HUES64 (cell line): ENCODE data around the gene RELL2.

ENCODE experiments used
- H3K27ac ChIP-seq: 2 replicates; pipeline ENCODE4 v1.7.0; 2013; ENCODE audit warnings: low read depth, low read length, inconsistent platforms
- H3K27me3 ChIP-seq: 2 replicates; pipeline ENCODE4 v1.6.1; 2013; ENCODE audit warnings: mild to moderate bottlenecking, low read length; ENCODE audit not compliant: insufficient read depth
- H3K36me3 ChIP-seq: 2 replicates; pipeline ENCODE4 v1.6.1; 2013; ENCODE audit warnings: mild to moderate bottlenecking, low read length; ENCODE audit not compliant: insufficient read depth
- H3K4me1 ChIP-seq: 2 replicates; pipeline ENCODE4 v1.6.1; 2013; ENCODE audit warnings: mild to moderate bottlenecking, low read length, moderate library complexity; ENCODE audit not compliant: insufficient read depth
- H3K4me3 ChIP-seq: 2 replicates; pipeline ENCODE4 v1.5.1; 2013; ENCODE audit warnings: mild to moderate bottlenecking, low read length, moderate library complexity
- H3K9ac ChIP-seq: 2 replicates; pipeline ENCODE4 v1.6.1; 2013; ENCODE audit warnings: mild to moderate bottlenecking, low read depth, low read length
- H3K9me3 ChIP-seq: 2 replicates; pipeline ENCODE4 v1.6.1; 2013; ENCODE audit warnings: low read depth, low read length; ENCODE audit not compliant: insufficient read depth
- WGBS: fragments of 150-250, 120-280 bp; methylation state at CpG from one replicate; pipeline ENCODE4 v1.1.7; 2013; ENCODE audit warnings: missing lambda C conversion rate; 5-methylcytosine and 5-hydroxymethylcytosine counted together

Gene RELL2

GRCh38 chr5:141665995-141666940, 29.5 kb downstream of the RELL2 start:
- WGBS = 82% methylated on average over 16 of the region's 18 CpGs
- Histone ChIP-seq H3K9ac (no peak overlapping the region), H3K4me1 (no peaks in the 10 kb centered on the region), H3K9me3 (no peaks in the 10 kb centered on the region), H3K4me3 (no peak overlapping the region), H3K27me3 (no peaks in the 10 kb centered on the region), H3K27ac (no peak overlapping the region), H3K36me3 (peaks cover 64% of the 10 kb centered on the region)

GRCh38 chr5:141668601-141669265, 31.9 kb downstream of the RELL2 start:
- 87% methylated on average over 8 of the region's 8 CpGs for WGBS
- Histone ChIP-seq H3K9ac (no peak overlapping the region), H3K4me1 (peaks cover 3% of the 10 kb centered on the region), H3K9me3 (no peaks in the 10 kb centered on the region), H3K27me3 (no peaks in the 10 kb centered on the region), H3K4me3 (no peak overlapping the region), H3K36me3 (peaks cover 60% of the 10 kb centered on the region), H3K27ac (no peak overlapping the region)

DNA sequence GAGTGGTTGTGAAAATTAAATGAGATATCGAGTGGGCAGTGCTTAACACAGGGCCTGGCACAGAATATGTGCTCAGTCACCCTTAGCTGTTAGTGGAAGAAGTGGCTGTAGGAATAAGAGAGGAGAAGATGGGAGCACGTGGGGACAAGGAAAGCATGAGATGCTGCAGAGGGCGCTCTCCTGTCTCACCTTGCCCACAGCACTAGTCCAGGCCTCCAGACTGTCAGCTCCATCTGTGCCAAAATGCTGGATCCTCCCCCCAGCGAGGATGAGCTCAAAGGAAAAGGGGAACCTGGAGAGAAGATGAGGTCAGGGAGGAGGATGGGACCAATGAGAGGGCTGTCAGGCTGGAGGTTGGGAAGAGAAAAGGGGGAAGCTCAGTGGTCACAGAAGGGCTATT, 32.7 kb downstream of the RELL2 start:
- peaks cover 3% of the 10 kb centered on the region for H3K4me1 ChIP-seq

DNA sequence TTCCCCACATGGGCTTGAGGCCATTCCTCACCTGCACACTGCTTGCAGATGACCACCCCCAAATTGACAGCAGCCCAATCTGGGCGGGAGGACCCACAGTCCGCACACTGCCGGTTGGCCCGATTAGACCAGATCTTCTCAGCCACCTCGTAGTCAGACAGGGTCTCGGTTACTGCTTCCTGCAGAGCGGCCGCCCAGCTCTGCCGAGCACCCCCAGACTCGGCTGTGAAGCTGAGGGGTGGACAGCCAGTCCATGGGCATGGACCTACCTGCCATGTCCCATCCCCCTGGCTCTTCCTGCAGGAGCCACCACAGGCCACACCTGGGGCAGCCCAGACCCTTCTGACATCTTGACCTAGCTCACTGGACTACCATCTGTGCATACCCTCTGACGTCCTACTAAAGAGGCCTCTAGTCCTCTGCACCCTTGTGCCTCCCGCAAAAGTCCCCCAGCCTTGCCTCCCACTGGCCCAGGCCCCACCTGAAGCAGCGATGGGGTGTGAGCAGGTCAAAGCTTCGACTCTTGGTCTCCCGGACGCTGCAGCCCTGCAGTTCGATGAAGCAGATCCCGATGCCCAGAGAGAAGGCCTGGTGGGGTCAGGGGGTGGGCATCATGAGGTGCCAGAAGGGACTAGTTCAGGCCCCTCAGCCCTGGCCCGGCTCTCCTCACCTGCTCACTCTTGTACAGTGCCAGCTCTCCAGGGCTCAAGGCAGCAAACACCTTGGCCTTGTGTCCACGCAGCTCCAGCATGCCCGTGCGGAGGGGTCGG, 35.5 kb downstream of the RELL2 start:
- Histone ChIP-seq H3K27ac (no peak overlapping the region), H3K9ac (no peak overlapping the region), H3K27me3 (no peaks in the 10 kb centered on the region), H3K9me3 (no peaks in the 10 kb centered on the region), H3K4me1 (peaks cover 11% of the 10 kb centered on the region), H3K4me3 (no peak overlapping the region), H3K36me3 (peaks cover 51% of the 10 kb centered on the region)
- 95% methylated on average over 23 of the region's 23 CpGs for WGBS

More for the DNA sequence above, 32.7 kb downstream of the RELL2 start:
- no peak overlapping the region for H3K4me3 ChIP-seq
- H3K9ac ChIP-seq = no peak overlapping the region
- H3K9me3 ChIP-seq = no peaks in the 10 kb centered on the region
- WGBS = 76% methylated on average over 4 of the region's 4 CpGs
- no peaks in the 10 kb centered on the region for H3K27me3 ChIP-seq
- H3K36me3 ChIP-seq = peaks cover 53% of the 10 kb centered on the region
- H3K27ac ChIP-seq = no peak overlapping the region

GRCh38 chr5:141672841-141673813, 36.3 kb downstream of the RELL2 start:
- H3K4me1 ChIP-seq = peaks cover 11% of the 10 kb centered on the region
- WGBS = 81% methylated on average over 16 of the region's 19 CpGs
- no peak overlapping the region for H3K9ac ChIP-seq
- no peaks in the 10 kb centered on the region for H3K27me3 ChIP-seq
- no peaks in the 10 kb centered on the region for H3K9me3 ChIP-seq
- H3K36me3 ChIP-seq = peaks cover 53% of the 10 kb centered on the region
- no peak overlapping the region for H3K4me3 ChIP-seq
- H3K27ac ChIP-seq = peak overlapping the region; percentile 52; the same call in 1 of the 2 replicates

- Histone ChIP-seq H3K36me3 (peaks cover 52% of the 10 kb centered on the region), H3K27me3 (no peaks in the 10 kb centered on the region), H3K27ac (peak overlapping the region; percentile 91), H3K9me3 (no peaks in the 10 kb centered on the region), H3K4me3 (no peak overlapping the region), H3K4me1 (peaks cover 11% of the 10 kb centered on the region), H3K9ac (peak overlapping the region; percentile 48)
- 13% methylated on average over 5 of the region's 5 CpGs for WGBS
These were observed 38.0 kb downstream of the RELL2 start for GRCh38 chr5:141674747-141675146.

GRCh38 chr5:141675672-141676071, 38.9 kb downstream of the RELL2 start:
- WGBS = 95% methylated on average over 4 of the region's 4 CpGs
- Histone ChIP-seq H3K36me3 (peaks cover 48% of the 10 kb centered on the region), H3K27ac (peak overlapping the region; percentile 34; the same call in 1 of the 2 replicates)

GRCh38 chr5:141677415-141677814, 40.6 kb downstream of the RELL2 start:
- H3K27ac ChIP-seq = no peak overlapping the region
- H3K36me3 ChIP-seq = peaks cover 31% of the 10 kb centered on the region
- H3K9ac ChIP-seq = no peak overlapping the region
- H3K4me3 ChIP-seq = no peak overlapping the region
- H3K27me3 ChIP-seq = no peaks in the 10 kb centered on the region
- H3K4me1 ChIP-seq = peaks cover 25% of the 10 kb centered on the region
- H3K9me3 ChIP-seq = no peaks in the 10 kb centered on the region

More at GRCh38 chr5:141675672-141676071, 38.9 kb downstream of the RELL2 start:
- no peaks in the 10 kb centered on the region for H3K9me3 ChIP-seq
- H3K4me3 ChIP-seq = no peak overlapping the region
- H3K9ac ChIP-seq = no peak overlapping the region
- H3K27me3 ChIP-seq = no peaks in the 10 kb centered on the region
- H3K4me1 ChIP-seq = peaks cover 15% of the 10 kb centered on the region

DNA sequence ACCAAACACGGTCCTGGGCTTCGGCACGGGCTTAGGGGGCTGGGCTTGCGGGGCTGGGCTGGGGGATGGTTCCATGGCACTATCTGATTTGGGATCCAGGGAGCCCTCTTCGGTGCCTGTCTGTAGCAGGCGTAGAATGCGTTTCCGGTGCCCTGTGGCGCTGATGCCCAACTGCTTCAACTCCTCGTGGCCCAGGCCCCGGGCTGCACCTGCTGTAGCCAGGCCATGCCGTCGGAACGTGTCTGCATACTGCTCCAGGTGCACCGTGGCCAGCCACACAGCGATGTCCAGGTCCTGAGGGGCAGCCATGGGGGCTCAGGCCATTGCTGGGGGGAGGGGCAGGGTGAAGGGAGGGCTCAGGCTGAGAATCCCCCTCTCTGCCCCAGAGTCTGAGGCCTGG, 43.4 kb downstream of the RELL2 start:
- Histone ChIP-seq H3K27me3 (no peaks in the 10 kb centered on the region), H3K9me3 (no peaks in the 10 kb centered on the region), H3K36me3 (peaks cover 22% of the 10 kb centered on the region), H3K4me3 (peak overlapping the region; percentile 27; the same call in 1 of the 2 replicates), H3K4me1 (peaks cover 34% of the 10 kb centered on the region), H3K9ac (no peak overlapping the region), H3K27ac (peak overlapping the region; percentile 39)
- 95% methylated on average over 16 of the region's 16 CpGs for WGBS

DNA sequence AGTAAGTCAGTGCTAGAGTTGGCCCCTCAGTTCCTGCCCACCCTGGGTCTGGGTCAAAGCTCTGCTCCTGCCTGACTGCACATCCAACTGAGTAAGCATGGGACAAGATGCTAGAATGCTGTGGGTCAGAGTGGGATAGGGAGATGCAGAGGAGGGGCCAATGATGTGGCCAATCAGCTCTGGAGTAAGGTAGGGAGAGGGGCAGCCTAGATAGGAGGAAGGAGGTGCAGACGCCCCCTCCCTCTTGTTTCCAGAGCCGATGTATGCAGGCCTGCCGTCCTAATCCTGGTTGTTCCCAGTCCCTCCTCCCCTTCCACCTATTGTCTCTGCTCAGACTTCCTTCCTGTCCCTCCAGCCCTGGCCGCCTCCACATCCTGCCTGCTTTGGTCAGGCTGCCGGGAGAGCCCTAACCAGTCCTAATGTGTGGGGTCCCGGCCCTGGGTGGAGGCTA, 44.0 kb downstream of the RELL2 start:
- peaks cover 31% of the 10 kb centered on the region for H3K4me1 ChIP-seq
- 6% methylated on average over 6 of the region's 6 CpGs for WGBS
- peak overlapping the region; percentile 67 for H3K4me3 ChIP-seq

More for the DNA sequence above, 44.0 kb downstream of the RELL2 start:
- no peaks in the 10 kb centered on the region for H3K27me3 ChIP-seq
- peaks cover 20% of the 10 kb centered on the region for H3K36me3 ChIP-seq
- no peaks in the 10 kb centered on the region for H3K9me3 ChIP-seq
- H3K27ac ChIP-seq = peak overlapping the region; percentile 88
- peak overlapping the region; percentile 69; the same call in 1 of the 2 replicates for H3K9ac ChIP-seq
